Prostate gland (tissue), 2 donors: ENCODE results near the gene ADARB1.

ENCODE experiments used
- POLR2A ChIP-seq: fragments of 450-650 bp; IDR thresholded peaks from one replicate; pipeline ENCODE4 v1.6.1; 2016; ENCODE audit warnings: antibody characterized with exemption, mild to moderate bottlenecking
- POLR2AphosphoS5 ChIP-seq: sonication (generic); formaldehyde crosslinking; IDR thresholded peaks from one replicate; pipeline ENCODE4 v1.6.1; 2017; ENCODE audit warnings: antibody characterized with exemption
- TF ChIP-seq, protein P1 (sequence below), 4 experiments: fragments of 200-600 bp in 2 of 4; fragments of 450-650 bp in 2 of 4; sonication (generic) in 2 of 4; IDR thresholded peaks; 1 replicate in 3 of 4; 2 replicates in 1 of 4; pipeline ENCODE4 v1.5.1; 2016 to 2019; ENCODE audit warnings: antibody characterized with exemption in 4 of 4, mild to moderate bottlenecking in 2 of 4, moderate library complexity in 2 of 4

DNA sequence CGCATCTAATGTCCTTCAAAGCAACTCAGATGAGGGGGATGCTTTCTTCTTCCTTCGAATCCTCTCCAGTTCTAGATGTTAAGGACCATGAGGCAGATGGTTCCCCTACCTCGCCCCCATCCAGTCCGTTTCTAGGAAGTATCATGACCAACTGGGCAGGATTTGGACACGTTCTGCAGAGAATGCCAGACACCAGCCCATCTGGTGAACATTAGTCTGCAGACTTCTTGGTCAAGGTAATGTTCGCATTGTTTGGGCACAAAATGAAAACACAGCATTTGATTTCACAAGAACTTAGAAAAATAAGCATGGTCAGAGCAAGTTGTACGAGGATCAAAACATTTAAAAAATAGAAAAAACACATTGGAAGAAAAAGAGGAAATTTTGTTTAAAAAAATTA is 25.4 kb upstream of the ADARB1 start:
- TF ChIP-seq, protein P1, sequence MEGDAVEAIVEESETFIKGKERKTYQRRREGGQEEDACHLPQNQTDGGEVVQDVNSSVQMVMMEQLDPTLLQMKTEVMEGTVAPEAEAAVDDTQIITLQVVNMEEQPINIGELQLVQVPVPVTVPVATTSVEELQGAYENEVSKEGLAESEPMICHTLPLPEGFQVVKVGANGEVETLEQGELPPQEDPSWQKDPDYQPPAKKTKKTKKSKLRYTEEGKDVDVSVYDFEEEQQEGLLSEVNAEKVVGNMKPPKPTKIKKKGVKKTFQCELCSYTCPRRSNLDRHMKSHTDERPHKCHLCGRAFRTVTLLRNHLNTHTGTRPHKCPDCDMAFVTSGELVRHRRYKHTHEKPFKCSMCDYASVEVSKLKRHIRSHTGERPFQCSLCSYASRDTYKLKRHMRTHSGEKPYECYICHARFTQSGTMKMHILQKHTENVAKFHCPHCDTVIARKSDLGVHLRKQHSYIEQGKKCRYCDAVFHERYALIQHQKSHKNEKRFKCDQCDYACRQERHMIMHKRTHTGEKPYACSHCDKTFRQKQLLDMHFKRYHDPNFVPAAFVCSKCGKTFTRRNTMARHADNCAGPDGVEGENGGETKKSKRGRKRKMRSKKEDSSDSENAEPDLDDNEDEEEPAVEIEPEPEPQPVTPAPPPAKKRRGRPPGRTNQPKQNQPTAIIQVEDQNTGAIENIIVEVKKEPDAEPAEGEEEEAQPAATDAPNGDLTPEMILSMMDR (IDR thresholded peaks at IDR 0.05), result no peak
- TF ChIP-seq POLR2A (no peak), POLR2AphosphoS5 (no peak)
